GM23338 (cell line): Measurements from ENCODE around the gene GYPC. TPM values are rescaled to one million over a fixed set of nuclear protein-coding genes. Genes with fewer than 3 reads are reported as not detected.

Experiments used
- ATAC-seq: fragments of 200-7000 bp; cut with Tn5 transposase; 3 replicates; pipeline ENCODE4 v1.9.1; 2020
- DNase-seq: peaks from one replicate; pipeline ENCODE4 v3.0.0-alpha.2; 2015; ENCODE audit warnings: low spot score
- H2AFZ ChIP-seq: fragments of 200-600 bp; sonication (generic); 2 replicates; pipeline ENCODE4 v1.8.0; 2016; ENCODE audit warnings: antibody characterized with exemption, mild to moderate bottlenecking, moderate library complexity
- H3F3A ChIP-seq: fragments of 200-600 bp; sonication (generic); replicated peaks from 2 replicates; pipeline ENCODE4 v1.8.0; 2017; ENCODE audit warnings: antibody characterized with exemption, mixed run types, low read depth
- H3K27ac ChIP-seq: fragments of 200-600 bp; sonication (generic); 2 replicates; pipeline ENCODE4 v1.6.1; 2016; ENCODE audit warnings: low read depth
- H3K27me3 ChIP-seq: fragments of 200-600 bp; sonication (generic); 2 replicates; pipeline ENCODE4 v1.8.0; 2016; ENCODE audit warnings: mild to moderate bottlenecking, mixed run types, moderate library complexity; ENCODE audit not compliant: insufficient read depth
- H3K36me3 ChIP-seq: fragments of 200-600 bp; sonication (generic); 2 replicates; pipeline ENCODE4 v1.8.0; 2016; ENCODE audit warnings: mild to moderate bottlenecking; ENCODE audit not compliant: insufficient read depth
- H3K4me1 ChIP-seq: fragments of 200-600 bp; sonication (generic); 2 replicates; pipeline ENCODE4 v1.8.0; 2016; ENCODE audit warnings: mild to moderate bottlenecking, moderate library complexity; ENCODE audit not compliant: insufficient read depth
- H3K4me2 ChIP-seq: fragments of 200-600 bp; sonication (generic); 2 replicates; pipeline ENCODE4 v1.7.1; 2017; ENCODE audit warnings: mixed run types
- H3K4me3 ChIP-seq: fragments of 200-600 bp; sonication (generic); 2 replicates; pipeline ENCODE4 v1.6.1; 2016; ENCODE audit warnings: mixed run types
- H3K79me2 ChIP-seq: fragments of 200-600 bp; sonication (generic); replicated peaks from 2 replicates; pipeline ENCODE4 v1.8.0; 2017; ENCODE audit warnings: mild to moderate bottlenecking; ENCODE audit not compliant: insufficient read depth
- H3K9me2 ChIP-seq: fragments of 200-600 bp; sonication (generic); 2 replicates; pipeline ENCODE4 v1.8.0; 2017; ENCODE audit not compliant: insufficient read depth
- H4K20me1 ChIP-seq: fragments of 200-600 bp; sonication (generic); replicated peaks from 2 replicates; pipeline ENCODE4 v1.8.0; 2017; ENCODE audit warnings: mild to moderate bottlenecking; ENCODE audit not compliant: insufficient read depth
- H3K27ac Mint-ChIP-seq: 2 replicates; pipeline ENCODE4 v1.8.0; 2020; ENCODE audit warnings: inconsistent platforms, mild to moderate bottlenecking, moderate library complexity, mixed read lengths
- H3K27me3 Mint-ChIP-seq: 3 replicates; pipeline ENCODE4 v1.8.0; 2022; ENCODE audit warnings: low read depth, mild to moderate bottlenecking, moderate library complexity, mixed read lengths, inconsistent platforms; ENCODE audit not compliant: insufficient read depth, poor library complexity
- H3K36me3 Mint-ChIP-seq: 3 replicates; pipeline ENCODE4 v1.8.0; 2021; ENCODE audit warnings: low read depth, mild to moderate bottlenecking, inconsistent platforms, moderate library complexity, mixed read lengths
- H3K4me1 Mint-ChIP-seq: 3 replicates; pipeline ENCODE4 v1.8.0; 2020; ENCODE audit warnings: mild to moderate bottlenecking, inconsistent platforms, mixed read lengths
- H3K4me3 Mint-ChIP-seq: 3 replicates; pipeline ENCODE4 v1.8.0; 2021; ENCODE audit warnings: moderate library complexity, mild to moderate bottlenecking, inconsistent platforms, mixed read lengths
- H3K9me3 Mint-ChIP-seq: 3 replicates; pipeline ENCODE4 v1.8.0; 2020; ENCODE audit warnings: moderate library complexity, mild to moderate bottlenecking, inconsistent platforms, mixed read lengths
- CREB1 ChIP-seq: fragments of 250-450 bp; sonication (Bioruptor Pico); IDR thresholded peaks from 2 replicates; pipeline ENCODE4 v1.5.0; 2020; ENCODE audit warnings: low read depth, mild to moderate bottlenecking, moderate library complexity
- NANOG ChIP-seq: IDR thresholded peaks from 2 replicates; pipeline ENCODE4 v1.6.1; 2016; ENCODE audit warnings: antibody characterized with exemption, borderline replicate concordance
- POLR2AphosphoS5 ChIP-seq: IDR thresholded peaks from 2 replicates; pipeline ENCODE4 v1.6.1; 2016; ENCODE audit warnings: antibody characterized with exemption, low read depth
- ZNF114 ChIP-seq: fragments of 250-450 bp; sonication (Bioruptor Pico); IDR thresholded peaks from 2 replicates; pipeline ENCODE4 v1.5.0; 2020; ENCODE audit warnings: mild to moderate bottlenecking, moderate library complexity
- polyA plus RNA-seq: library from polyadenylated mRNA; unstranded; fragments of >200 nt; fragmentation: Nextera tagmentation; extraction: Ambion mirVana; gene quantifications from 2 replicates; pipeline ENCODE4 v1.2.1, GENCODE V29; 2016
- small RNA-seq: library from RNA; depleted of rRNA; stranded (forward); fragments of <200 nt; gene quantifications from one replicate; pipeline ENCODE3, GENCODE V24; 2014; ENCODE audit warnings: low replicate concordance
- total RNA-seq: library from RNA; depleted of rRNA; stranded (reverse); fragments of >200 nt; shearing (Covaris generic); gene quantifications from 2 replicates; pipeline ENCODE4 v1.2.3, GENCODE V29; 2014; rRNA removed
- TF ChIP-seq, protein P1 (sequence below): fragments of 250-450 bp; sonication (Bioruptor Pico); IDR thresholded peaks from 2 replicates; pipeline ENCODE4 v1.5.0; 2020; ENCODE audit warnings: mild to moderate bottlenecking, moderate library complexity

GYPC gene
- total and polyA plus RNA-seq, 2 experiments from 2014 or later: 19.6 to 29.7 TPM

DNA sequence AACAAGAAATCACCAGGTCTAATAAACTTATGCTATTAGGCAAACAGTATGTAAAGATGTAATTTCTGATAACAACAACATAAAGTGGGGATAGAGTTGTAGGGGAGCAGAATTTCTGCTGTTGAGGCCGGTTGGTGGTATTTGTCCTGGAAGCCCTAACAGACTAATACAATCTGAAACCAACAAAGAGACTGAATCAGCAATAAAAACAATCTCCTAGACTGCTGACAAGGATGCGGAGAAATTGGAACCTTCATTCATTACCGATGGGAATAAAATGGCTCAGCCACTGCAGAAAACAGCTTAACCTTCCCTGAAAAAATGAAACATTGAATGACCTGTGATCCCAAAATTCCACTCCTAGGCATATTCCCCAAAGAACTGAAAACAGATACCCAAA, 88.7 kb downstream of the GYPC start:
- H3K27ac Mint-ChIP-seq: no peak overlapping the region
- Histone ChIP-seq H3K79me2 (no peaks in the 10 kb centered on the region), H3K36me3 (no peaks in the 10 kb centered on the region), H3K27ac (no peak overlapping the region), H3F3A (no peaks in the 10 kb centered on the region), H3K4me3 (no peak overlapping the region), H3K27me3 (no peaks in the 10 kb centered on the region), H3K4me1 (no peaks in the 10 kb centered on the region), H3K9me2 (no peaks in the 10 kb centered on the region), H4K20me1 (no peaks in the 10 kb centered on the region), H2AFZ (no peak overlapping the region), H3K4me2 (no peak overlapping the region)
- TF ChIP-seq POLR2AphosphoS5 (no peak), ZNF114 (no peak), CREB1 (CRISPR knock-in tag) (no peak), NANOG (no peak)
- TF ChIP-seq, protein P1, sequence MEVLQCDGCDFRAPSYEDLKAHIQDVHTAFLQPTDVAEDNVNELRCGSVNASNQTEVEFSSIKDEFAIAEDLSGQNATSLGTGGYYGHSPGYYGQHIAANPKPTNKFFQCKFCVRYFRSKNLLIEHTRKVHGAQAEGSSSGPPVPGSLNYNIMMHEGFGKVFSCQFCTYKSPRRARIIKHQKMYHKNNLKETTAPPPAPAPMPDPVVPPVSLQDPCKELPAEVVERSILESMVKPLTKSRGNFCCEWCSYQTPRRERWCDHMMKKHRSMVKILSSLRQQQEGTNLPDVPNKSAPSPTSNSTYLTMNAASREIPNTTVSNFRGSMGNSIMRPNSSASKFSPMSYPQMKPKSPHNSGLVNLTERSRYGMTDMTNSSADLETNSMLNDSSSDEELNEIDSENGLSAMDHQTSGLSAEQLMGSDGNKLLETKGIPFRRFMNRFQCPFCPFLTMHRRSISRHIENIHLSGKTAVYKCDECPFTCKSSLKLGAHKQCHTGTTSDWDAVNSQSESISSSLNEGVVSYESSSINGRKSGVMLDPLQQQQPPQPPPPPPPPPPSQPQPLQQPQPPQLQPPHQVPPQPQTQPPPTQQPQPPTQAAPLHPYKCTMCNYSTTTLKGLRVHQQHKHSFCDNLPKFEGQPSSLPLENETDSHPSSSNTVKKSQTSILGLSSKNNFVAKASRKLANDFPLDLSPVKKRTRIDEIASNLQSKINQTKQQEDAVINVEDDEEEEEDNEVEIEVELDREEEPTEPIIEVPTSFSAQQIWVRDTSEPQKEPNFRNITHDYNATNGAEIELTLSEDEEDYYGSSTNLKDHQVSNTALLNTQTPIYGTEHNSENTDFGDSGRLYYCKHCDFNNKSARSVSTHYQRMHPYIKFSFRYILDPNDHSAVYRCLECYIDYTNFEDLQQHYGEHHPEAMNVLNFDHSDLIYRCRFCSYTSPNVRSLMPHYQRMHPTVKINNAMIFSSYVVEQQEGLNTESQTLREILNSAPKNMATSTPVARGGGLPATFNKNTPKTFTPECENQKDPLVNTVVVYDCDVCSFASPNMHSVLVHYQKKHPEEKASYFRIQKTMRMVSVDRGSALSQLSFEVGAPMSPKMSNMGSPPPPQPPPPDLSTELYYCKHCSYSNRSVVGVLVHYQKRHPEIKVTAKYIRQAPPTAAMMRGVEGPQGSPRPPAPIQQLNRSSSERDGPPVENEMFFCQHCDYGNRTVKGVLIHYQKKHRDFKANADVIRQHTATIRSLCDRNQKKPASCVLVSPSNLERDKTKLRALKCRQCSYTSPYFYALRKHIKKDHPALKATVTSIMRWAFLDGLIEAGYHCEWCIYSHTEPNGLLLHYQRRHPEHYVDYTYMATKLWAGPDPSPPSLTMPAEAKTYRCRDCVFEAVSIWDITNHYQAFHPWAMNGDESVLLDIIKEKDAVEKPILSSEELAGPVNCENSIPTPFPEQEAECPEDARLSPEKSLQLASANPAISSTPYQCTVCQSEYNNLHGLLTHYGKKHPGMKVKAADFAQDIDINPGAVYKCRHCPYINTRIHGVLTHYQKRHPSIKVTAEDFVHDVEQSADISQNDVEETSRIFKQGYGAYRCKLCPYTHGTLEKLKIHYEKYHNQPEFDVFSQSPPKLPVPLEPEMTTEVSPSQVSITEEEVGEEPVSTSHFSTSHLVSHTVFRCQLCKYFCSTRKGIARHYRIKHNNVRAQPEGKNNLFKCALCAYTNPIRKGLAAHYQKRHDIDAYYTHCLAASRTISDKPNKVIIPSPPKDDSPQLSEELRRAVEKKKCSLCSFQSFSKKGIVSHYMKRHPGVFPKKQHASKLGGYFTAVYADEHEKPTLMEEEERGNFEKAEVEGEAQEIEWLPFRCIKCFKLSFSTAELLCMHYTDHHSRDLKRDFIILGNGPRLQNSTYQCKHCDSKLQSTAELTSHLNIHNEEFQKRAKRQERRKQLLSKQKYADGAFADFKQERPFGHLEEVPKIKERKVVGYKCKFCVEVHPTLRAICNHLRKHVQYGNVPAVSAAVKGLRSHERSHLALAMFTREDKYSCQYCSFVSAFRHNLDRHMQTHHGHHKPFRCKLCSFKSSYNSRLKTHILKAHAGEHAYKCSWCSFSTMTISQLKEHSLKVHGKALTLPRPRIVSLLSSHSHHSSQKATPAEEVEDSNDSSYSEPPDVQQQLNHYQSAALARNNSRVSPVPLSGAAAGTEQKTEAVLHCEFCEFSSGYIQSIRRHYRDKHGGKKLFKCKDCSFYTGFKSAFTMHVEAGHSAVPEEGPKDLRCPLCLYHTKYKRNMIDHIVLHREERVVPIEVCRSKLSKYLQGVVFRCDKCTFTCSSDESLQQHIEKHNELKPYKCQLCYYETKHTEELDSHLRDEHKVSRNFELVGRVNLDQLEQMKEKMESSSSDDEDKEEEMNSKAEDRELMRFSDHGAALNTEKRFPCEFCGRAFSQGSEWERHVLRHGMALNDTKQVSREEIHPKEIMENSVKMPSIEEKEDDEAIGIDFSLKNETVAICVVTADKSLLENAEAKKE (CRISPR knock-in tag): no peak
- DNase-seq: no peak
- H3K4me1 Mint-ChIP-seq: no peaks in the 10 kb centered on the region
- peaks cover 3% of the 10 kb centered on the region for H3K27me3 Mint-ChIP-seq
- no peak for ATAC-seq
- peaks cover 15% of the 10 kb centered on the region for H3K9me3 Mint-ChIP-seq
- H3K4me3 Mint-ChIP-seq: no peak overlapping the region
- H3K36me3 Mint-ChIP-seq: peaks cover 13% of the 10 kb centered on the region; the same call in 2 of the 3 replicates

Small RNA genes within 50 kb of the gene (small RNA-seq; reads per million reads assigned to genes)
- gene RNU6-675P: not detected

Other genes starting within 250 kb of the GYPC start
- not detected in 2 replicates for gene TEX51, start 242.7 kb downstream of the GYPC start, total RNA-seq
- gene TEX51, start 242.7 kb downstream of the GYPC start, polyA plus RNA-seq: not detected in 2 replicates